Myometrial cell (primary cell): ENCODE measurements around the gene ERCC4. TPM values are rescaled to one million over a fixed set of nuclear protein-coding genes. Genes with fewer than 3 reads are reported as not detected.

Experiments
- total RNA-seq: library from RNA; depleted of rRNA; stranded (reverse); fragments of >200 nt; gene quantifications from 2 replicates; pipeline ENCODE4 v1.2.3, GENCODE V29; 2015

ERCC4 gene
- 6.1 and 11.5 TPM in 2 replicates for total RNA-seq

DNA sequence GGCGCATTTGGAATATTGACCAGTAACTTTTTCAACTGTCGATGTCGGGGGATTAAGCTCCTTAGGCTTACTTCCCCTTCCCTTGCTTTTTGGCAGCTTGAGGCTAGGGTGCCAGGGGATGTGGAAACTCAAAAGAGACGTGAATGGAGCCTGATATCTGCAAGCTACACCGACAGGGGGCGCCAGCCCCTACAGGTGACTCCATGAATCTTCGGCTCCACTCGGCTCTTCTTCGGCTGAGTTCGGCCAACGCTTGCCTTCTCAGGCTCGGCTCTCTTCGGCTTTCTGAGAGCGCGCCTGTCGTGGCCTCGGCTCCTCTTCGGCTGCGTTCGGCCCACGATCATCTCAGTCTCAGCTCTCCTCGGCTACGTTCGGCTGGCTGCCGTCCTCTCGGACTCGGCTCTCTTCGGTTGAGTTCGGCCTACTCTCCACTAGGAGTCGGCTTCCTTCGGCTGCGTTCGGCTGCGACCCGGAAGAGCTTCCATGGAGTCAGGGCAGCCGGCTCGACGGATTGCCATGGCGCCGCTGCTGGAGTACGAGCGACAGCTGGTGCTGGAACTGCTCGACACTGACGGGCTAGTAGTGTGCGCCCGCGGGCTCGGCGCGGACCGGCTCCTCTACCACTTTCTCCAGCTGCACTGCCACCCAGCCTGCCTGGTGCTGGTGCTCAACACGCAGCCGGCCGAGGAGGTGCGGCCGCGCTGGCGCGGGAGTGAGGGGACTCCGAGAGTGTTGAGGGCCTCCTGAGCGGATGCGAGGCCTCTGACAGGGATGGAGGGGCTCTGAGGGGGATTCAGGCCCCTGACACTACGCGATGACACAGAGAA lies at the start of gene ERCC4:
Gene ERCC4 (plus strand): TSS at position 472 of the 827 bp plus-strand sequence. CDS start 12 bp downstream, at position 484.

Other genes starting within 250 kb of the ERCC4 start
- gene MRTFB, start 151.2 kb downstream of the ERCC4 start, total RNA-seq: 2.9 and 4.1 TPM in 2 replicates